22Rv1 (cell line): Measurements from ENCODE around the gene JMJD1C.

Source experiments
- CTCF ChIP-seq: fragments of 450-650 bp; IDR thresholded peaks from 2 replicates; pipeline ENCODE4 v1.5.1; 2017; ENCODE audit warnings: mild to moderate bottlenecking
- ZFX ChIP-seq: fragments of 450-650 bp; IDR thresholded peaks from 2 replicates; pipeline ENCODE4 v1.6.1; 2017; ENCODE audit warnings: antibody characterized with exemption, borderline replicate concordance

- TF ChIP-seq CTCF, result no peak
- TF ChIP-seq ZFX, result no peak
Observed at GRCh38 chr10:63164166-63164623, 301.6 kb downstream of the JMJD1C start.
